Measurements from ENCODE around the gene SAMD4B.

Gene SAMD4B

DNA sequence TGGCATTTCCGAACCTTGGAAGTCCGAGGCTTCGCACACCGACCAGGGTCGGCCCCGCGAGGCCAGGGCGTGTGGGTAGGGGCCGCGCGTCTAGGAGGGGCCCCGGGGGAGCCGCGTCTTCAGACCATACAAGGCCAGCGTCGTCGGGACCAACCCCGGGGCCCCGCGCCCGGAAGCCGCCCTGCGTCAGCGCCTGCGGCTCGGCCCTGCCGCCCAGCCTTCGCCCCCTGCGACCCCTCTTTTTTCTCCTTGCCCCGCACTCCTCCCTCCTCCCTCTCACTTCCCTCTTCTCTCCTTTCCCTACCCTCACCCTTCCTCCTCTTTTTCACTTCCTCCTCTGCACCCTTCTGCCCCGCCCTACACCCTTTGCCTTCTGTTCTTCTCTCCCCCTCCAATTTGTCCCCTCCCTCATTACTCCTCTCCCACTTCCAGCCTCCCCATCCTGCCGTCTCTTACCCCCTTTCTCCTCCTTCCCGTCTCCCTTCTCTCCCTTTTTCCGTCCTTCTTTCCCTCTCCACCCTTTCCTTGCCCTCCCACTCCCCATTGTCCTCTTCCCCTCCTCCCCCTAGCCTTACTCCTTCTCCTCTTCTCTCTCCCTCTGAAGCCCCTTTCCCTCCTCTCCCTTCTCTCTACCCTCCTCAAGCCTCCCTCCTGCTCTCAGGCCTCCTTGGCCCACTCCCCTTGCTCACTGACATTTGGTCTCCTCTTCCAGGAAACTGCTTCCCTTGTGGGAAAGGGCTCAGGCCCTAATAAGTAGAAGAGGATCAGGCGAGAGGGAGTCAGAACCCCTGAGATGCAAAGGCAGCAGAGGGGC lies 68.0 kb downstream of the SAMD4B start:
- peak; percentile 70 for DNase-seq

DNA sequence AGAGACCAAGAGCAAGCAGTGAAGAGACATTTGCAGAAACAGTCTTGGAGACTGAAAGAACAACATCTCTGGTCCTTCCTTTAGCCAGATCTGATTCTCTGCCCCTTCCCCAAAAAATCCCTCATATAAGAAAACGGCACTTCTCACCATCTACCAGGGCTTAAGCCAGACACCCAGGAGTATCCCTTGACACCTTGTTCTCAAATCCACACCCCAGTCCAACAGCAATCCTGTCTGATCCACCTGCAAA lies 68.5 kb downstream of the SAMD4B start:
- DNase-seq: no peak

DNA sequence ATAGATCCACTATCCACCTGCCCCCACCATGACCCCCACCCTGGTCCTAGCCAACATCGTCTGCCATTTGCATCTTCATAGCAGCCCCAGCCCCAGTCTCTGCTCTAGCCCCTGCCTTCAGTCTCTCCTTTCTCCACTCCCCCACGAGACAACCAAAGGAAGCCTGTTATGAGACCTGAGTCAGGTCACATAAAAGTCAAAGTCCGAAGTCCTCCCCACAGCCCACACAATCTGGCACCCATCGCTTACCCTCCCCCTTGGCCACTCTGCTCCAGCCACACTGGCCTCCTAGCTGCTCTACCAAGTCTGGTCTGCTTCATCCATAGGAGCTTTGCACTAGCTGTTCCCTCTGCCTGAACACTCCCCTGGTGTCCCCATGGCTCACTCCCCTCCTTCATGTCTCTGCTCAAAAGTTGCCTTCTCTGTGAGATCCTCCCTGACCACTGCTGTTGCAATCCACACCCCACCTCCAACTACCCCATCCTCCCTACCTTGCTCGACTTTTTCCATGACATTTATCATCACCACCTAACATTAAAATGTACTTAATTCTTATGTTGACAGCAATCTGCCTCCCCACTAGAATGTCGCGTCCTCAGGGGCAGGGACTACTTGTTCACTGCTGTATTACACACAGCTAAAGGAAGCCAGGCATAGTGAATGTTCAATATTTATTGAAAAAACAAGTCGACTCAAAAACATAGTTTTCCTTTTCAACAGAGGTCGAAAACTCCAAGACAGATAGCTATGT lies 69.0 kb downstream of the SAMD4B start:
- peak; percentile 35 for DNase-seq

DNA sequence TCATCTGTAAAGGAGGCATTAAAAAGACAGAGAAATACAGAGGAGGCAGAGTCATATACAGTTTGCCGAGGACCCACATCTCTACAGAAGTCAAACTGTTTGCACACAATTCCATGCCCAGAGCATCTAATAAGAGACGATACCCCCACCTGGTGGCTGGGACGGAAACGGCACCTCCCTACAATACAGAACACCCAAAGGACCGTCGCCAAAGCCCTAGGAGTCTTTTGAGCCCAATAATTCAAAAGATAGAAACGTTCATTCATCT lies 69.5 kb downstream of the SAMD4B start:
- DNase-seq: peak; percentile 85

DNA sequence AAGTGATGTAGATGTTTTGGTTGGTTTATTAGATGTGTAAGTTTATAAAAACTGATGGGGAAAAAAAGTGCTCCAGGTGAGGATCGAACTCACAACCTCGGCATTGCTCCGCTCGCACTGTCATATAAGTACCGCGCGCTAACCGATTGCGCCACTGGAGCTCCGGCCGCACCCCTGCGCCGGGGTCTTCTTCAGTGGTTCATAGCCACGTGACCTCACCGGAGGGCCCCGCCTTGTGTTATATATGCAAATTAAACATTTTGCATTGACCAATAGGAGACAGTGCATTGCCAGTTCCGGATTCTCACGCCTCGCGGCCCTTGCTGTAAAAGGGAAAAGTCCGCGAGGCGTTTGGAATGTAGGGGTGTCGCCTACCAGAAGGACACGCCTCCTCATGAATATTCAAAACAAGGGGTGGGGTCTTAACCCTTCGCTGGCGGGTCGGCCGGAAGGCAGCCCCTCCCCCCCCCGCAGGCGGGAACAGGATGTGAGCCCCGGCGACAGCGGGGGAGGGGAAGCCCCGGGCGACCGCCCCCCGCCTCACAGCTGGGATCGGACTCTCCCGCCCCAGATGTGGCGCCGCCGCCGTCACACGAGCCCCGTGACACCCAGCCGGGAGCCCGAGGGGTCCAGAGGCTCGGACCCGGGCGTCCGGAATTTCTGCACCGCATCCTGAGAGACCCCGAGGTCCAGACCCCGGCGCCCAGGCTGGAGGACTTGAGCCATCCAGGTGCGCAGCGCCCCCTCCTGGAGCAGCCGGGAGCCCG lies 70.1 kb downstream of the SAMD4B start, which contains the start of gene PLEKHG2:
Gene PLEKHG2, plus strand, starts transcription at position 570 of the 767 bp plus-strand sequence. CDS start 1,418 bp downstream, outside the sequence.
- peak; percentile 100 for DNase-seq

DNA sequence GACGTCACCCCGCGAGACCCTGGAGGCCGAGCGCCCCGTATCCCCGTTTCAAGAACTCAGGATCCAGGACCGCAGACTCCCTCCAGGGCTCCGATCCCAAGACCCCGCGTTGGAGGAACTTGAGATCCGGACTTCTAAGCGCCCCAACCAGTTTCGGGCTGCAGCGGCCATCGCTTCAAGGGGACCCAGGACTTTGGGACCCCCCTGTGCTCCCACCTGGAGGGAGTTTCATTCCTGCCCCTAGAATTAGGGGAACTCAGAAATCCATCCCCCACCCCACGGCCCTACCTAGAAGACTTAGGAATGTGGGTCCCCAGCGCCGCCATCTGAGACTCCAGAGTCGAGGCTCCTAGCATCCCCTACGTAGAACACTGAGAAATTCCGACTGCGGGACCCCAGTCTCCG lies 70.6 kb downstream of the SAMD4B start:
- no peak for DNase-seq

DNA sequence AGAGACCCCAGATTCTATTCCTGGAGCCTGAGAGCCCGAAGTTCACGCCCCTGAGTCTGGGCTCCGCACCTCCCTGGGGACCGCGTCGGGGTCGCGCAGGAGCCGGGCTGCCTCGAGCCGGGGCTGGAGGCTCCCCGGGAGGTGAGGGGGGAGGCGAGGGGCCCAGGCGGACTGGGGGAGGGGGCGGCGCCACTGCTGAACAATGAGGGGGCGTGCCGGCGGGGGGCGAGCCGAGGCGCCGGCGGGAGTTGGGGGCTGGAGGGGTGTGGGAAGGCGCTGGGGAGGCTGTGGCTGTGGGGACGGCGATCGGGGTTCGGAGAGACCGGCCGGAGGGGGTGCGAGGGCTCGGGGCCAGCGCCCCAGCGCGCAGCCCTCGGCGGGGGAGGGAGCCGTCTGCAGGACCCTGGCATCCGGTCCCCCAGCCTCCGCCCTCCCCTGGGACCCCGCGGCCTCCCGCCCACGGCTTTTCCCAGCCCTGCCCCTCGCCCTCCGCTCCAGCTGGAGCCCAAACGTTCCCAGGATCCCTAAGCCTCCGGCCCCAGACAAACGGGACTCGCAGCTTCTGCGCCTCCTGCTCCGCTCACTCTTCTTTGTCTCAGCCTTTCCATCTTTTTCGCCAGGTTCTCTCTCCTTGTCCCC lies 71.2 kb downstream of the SAMD4B start:
- DNase-seq: peak; percentile 50

DNA sequence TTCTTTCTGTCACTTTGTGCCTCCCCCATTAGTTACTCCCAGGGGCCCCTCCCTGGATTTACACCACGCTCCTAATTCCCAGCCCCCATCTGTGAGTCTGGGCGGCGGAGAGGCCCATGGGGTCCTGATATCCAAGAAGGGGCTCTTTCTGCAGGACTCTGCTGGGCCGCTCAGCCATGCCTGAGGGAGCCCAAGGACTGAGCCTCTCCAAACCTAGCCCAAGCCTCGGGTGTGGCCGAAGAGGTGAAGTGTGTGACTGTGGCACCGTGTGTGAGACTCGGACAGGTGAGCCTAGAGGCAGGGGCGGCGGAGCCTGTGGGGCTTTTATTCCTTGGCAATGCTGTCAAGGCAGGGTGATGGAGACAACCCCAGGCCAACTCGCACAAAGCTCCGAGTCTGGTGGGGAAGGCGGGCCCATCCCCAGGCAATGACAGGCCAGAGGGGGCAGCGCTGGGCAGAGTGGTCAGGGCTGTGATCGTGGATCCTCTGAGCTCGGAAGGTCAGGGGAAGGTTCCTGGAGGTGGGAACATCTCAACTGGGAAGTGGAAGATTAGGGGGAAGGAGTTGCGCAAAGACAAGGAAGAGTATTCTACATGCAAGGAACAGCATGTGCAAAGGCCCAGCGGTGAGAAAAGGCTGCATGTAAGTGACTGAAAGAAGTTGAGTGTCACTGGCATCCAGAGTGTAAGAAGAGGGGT lies 71.8 kb downstream of the SAMD4B start:
- DNase-seq: peak; percentile 30

DNA sequence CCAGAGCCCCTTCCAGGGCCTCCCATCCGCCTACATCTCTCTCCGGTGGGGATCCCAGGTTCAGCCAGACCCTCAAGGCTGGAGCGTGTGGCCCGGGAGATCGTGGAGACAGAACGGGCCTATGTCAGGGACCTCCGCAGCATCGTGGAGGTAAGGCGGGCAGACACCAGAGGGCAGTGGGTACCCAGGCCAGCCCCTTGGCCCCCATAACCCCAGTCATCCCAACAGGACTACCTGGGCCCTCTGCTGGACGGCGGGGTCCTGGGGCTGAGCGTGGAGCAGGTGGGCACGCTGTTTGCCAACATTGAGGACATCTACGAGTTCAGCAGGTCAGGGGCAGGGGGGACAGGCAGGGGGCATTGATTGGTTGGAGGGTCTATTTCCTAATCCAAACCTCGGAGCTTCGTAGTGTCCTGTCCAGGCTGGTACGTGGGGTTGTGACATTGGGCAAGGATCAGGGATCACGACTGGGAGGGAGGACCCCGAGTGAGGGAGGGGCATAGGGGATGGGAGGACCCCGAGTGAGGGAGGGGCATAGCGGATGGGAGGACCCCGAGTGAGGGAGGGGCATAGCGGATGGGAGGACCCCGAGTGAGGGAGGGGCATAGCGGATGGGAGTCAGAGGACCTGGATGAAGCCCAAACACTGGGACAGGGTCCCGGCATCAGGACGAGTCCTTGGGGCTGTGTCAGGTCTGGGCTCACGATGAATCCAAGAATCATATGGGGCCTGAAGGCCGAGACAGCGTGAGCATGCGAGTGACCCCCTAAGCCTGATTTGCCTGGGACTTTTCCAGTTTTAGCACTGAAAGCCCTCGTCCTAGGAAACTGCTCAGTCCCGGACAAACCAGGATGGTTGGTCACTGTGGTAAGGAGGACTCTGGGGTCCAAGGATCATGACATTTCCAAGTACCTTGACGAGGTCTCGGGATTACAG lies 73.2 kb downstream of the SAMD4B start:
- no peak for DNase-seq

DNA sequence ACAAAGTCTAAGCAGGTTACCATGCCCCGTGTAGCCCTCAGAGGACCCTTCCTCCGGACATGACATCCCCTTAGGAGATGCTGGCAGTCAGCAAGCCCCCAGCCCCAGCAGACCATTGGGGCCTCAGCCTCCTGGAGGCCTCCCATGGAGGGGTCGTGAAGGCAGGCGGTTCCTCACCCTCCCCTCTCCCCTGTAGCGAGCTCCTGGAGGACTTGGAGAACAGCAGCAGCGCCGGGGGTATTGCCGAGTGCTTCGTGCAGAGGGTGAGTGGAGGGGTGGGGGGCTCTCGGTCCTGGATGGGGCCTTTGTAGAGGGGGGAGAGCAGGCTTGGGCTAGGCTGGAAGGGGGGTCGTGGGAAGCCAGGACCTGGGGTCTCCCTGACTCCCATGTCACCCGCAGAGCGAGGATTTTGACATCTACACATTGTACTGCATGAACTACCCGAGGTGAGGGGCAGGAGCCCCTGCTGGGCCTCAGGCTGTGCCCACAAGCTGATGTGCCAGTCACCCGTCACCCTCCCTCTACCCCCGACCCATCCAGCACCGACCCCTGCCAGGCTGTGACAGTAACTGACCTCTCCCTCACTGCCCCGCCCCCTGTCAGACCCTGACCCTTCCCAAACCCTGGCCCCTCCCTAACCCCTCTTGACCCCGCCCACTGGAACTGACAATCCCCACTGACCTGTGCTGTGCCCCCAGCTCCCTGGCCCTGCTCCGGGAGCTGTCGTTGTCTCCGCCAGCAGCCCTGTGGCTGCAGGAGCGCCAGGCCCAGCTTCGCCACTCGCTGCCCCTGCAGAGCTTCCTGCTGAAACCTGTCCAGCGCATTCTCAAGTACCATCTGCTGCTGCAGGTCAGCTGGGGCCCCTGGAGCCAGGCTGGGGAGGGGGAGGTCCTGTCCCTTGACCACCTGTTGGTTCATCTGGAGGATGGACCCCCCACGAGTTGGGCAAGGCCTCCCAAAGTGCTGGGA lies 74.2 kb downstream of the SAMD4B start:
- DNase-seq: no peak

DNA sequence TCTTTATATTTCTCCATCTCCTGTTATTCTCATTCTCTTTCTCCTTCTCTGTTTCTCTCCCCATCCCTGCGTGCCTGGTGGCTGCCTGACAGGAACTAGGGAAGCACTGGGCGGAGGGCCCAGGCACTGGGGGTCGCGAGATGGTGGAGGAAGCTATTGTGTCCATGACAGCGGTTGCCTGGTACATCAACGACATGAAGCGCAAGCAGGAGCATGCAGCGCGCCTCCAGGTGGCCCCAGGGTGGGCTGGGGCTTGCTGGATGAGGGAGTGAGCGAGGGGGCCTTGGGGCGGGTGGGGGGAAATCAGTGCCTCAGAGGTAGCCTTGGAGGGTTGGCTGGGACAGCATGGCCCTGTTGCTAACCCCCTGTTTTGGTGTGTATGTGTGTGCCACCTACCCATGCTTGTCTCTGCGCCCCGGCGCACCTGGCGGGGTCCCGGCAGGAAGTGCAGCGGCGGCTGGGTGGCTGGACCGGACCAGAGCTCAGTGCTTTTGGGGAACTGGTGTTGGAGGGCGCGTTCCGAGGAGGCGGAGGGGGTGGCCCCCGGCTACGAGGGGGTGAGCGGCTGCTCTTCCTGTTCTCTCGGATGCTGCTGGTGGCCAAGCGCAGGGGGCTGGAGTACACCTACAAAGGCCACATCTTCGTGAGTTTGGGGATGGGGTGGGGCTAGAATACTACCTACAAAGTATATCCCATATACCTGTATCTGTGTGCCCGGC lies 75.4 kb downstream of the SAMD4B start:
- DNase-seq: no peak

DNA sequence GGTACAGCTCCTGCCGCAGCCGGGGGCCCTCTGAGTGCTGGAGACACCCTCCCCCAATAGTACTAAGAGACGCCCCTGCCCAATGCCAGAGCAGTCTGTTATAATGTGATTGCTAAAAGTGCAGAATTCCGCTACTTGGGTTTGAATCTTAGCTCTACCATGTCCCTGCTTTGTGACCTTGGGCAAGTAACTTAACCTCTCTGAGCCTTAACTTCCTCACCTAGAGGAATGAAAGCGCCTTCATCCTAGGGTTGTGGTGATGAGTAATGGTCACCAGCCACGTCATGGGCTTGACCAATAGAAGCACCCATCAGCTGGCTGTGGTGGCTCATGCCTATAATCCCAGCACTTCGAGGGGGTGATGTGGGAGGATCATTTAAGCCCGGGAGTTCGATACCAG lies 76.8 kb downstream of the SAMD4B start:
- DNase-seq: no peak

DNA sequence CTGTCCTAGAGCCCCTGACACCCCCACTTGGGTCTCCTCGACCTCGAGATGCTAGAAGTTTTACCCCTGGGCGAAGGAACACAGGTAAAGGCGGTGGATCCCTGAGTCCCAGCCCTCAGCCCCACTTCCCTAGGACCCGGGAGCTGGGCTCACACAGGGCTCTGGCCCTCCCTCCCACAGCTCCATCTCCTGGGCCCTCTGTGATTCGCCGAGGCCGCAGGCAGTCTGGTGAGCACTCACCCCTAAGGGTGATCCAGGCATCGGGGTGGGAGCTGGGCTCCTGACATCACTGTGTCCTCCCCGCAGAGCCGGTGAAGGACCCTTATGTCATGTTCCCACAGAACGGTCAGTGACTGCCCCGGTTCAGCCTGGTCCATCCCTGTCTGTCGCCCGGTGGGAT lies 78.5 kb downstream of the SAMD4B start:
- no peak for DNase-seq

DNA sequence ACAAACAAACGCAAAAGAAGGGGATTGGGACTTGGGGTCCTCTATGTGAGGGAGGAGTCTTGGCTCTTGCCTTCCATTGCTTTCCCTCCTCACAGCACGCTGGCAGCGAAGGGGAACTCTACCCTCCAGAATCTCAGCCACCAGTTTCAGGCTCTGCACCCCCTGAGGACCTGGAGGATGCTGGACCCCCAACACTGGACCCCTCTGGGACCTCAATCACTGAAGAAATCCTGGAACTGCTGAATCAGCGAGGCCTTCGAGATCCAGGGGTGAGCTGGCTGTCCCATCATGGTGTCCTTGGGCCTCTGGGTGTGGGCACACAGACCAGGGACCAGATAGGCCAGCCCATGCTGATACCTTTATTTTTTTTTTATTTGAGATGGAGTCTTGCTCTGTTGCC lies 79.8 kb downstream of the SAMD4B start:
- DNase-seq: no peak

DNA sequence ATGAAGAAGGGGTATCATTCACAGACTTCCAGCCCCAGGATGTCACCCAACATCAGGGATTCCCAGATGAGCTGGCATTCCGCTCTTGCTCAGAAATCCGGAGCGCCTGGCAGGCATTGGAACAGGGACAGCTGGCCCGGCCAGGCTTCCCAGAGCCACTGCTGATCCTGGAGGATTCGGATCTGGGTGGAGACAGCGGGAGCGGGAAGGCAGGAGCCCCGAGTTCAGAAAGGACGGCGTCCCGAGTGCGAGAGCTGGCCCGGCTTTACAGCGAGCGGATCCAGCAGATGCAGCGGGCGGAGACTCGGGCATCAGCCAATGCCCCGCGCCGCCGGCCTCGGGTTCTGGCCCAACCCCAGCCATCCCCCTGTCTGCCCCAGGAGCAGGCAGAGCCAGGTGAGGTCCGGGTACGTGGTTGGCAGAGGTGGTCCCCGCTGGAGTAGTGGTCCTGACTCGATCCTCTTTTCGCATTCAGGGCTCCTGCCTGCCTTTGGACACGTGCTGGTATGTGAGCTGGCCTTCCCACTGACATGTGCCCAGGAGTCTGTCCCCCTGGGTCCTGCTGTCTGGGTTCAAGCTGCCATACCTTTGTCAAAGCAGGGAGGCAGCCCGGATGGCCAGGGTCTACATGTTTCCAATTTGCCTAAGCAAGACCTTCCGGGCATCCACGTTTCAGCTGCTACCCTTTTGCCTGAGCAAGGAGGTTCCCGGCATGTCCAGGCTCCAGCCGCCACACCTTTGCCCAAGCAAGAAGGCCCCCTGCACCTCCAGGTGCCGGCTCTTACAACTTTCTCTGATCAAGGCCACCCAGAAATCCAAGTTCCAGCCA lies 81.3 kb downstream of the SAMD4B start:
- no peak for DNase-seq

DNA sequence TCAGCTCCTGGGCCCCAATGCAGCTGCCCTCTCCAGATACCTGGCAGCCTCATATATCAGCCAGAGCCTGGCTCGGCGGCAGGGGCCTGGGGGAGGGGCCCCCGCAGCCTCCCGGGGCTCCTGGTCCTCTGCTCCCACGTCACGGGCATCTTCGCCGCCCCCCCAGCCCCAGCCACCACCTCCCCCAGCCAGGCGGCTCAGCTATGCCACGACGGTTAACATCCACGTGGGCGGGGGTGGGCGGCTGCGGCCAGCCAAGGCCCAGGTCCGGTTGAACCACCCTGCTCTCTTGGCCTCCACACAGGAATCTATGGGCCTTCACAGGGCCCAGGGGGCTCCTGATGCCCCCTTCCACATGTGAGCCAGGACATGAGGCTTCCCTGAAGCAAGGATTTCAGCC lies 82.7 kb downstream of the SAMD4B start:
- DNase-seq: no peak

DNA sequence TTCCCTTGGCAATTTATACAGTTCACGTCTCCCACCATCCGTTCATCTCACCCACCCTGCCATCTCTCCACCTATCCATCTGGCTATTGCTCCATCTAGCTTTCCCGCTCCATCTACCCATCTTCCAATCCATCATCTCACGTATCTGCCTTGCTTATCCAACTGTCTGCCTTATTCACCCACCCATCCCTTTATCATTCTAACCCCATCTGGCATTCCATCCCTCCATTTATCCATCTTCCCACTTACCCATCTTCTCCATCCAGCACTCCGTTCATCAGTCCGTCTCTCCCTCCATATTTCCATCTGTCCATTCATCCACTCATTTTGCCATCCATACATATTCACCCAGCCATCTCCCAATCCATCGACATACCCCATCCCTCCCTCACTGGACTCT lies 83.5 kb downstream of the SAMD4B start:
- DNase-seq: no peak

DNA sequence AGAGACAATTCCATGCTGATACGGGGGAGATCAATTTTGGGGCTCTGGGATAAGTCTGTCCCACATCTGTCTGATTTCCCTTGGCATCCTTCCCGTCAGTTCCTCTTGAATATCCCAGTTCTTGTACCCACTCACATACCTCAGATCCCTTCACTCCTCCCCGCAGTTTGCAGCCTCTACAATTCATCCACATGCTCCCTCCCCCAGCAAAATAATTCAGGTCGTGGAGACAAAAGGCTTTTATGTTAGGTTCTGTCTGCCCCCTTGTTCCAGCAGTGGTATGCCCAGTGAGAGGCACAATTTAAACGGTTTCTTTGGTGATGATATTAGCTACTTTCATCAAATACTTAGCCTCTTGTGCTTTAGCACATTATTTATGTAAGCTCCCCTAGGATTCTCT lies 83.9 kb downstream of the SAMD4B start:
- no peak for DNase-seq

DNA sequence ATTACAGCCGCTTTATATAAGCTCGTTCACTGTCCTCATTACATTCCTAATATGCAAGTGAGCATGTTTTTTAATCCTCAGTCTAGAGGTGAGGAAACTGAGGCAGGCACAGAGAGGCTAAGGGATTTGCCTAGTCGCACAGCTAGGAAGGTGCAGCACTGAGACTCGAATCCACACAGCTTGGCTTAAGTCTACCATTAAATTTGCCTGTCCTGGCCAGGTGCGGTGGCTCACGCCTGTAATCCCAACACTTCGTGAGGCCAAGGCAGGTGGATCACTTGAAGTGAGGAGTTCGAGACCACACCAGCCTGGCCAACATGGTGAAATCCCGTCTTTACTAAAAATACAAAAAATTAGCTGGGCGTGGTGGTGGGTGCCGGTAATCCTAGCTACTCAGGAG lies 85.5 kb downstream of the SAMD4B start:
- DNase-seq: no peak
